Measurements from ENCODE around the gene LYPLA2.
A peak's percentile ranks its signal among the peaks of the same experiment; 100 is the strongest.

GRCh38 chr1:23799570-23800399 lies 8.8 kb downstream of the LYPLA2 start:
- TF ChIP-seq YY1 (IDR thresholded peaks at IDR 0.05; ENCODE audit: extremely low read depth, insufficient replicate concordance, low read depth, low read length) (peak; percentile 81), POLR2A (IDR thresholded peaks at IDR 0.05; ENCODE audit: borderline replicate concordance, extremely low read depth, insufficient read depth, insufficient read length) (peak; percentile 62), RAD21 (IDR thresholded peaks at IDR 0.05; ENCODE audit: low read depth) (no peak), EZH2 (IDR thresholded peaks at IDR 0.05) (no peak), MAX (IDR thresholded peaks at IDR 0.05) (no peak), JUND (IDR thresholded peaks at IDR 0.05) (no peak), SIN3A (IDR thresholded peaks at IDR 0.05; ENCODE audit: low read depth) (no peak)
- TF ChIP-seq, protein P1, sequence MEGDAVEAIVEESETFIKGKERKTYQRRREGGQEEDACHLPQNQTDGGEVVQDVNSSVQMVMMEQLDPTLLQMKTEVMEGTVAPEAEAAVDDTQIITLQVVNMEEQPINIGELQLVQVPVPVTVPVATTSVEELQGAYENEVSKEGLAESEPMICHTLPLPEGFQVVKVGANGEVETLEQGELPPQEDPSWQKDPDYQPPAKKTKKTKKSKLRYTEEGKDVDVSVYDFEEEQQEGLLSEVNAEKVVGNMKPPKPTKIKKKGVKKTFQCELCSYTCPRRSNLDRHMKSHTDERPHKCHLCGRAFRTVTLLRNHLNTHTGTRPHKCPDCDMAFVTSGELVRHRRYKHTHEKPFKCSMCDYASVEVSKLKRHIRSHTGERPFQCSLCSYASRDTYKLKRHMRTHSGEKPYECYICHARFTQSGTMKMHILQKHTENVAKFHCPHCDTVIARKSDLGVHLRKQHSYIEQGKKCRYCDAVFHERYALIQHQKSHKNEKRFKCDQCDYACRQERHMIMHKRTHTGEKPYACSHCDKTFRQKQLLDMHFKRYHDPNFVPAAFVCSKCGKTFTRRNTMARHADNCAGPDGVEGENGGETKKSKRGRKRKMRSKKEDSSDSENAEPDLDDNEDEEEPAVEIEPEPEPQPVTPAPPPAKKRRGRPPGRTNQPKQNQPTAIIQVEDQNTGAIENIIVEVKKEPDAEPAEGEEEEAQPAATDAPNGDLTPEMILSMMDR (IDR thresholded peaks at IDR 0.05 in 2 of 3, conservative IDR thresholded peaks at IDR 0.05 in 1 of 3; ENCODE audit: borderline replicate concordance in 1 of 3, insufficient read depth in 1 of 3, low read depth in 2 of 3, low read length in 2 of 3): no peak
